IPS-15b (cell line): ENCODE data around the gene PARD3.

Experiments used
- H3K27me3 ChIP-seq: one replicate; pipeline ENCODE4 v1.6.1; 2013; ENCODE audit warnings: low read length; ENCODE audit not compliant: control insufficient read depth, insufficient read depth
- H3K36me3 ChIP-seq: one replicate; pipeline ENCODE4 v1.6.1; 2013; ENCODE audit warnings: low read length; ENCODE audit not compliant: control insufficient read depth, insufficient read depth
- H3K4me1 ChIP-seq: one replicate; pipeline ENCODE4 v1.6.1; 2013; ENCODE audit warnings: mild to moderate bottlenecking, low read length; ENCODE audit not compliant: control insufficient read depth, insufficient read depth
- H3K4me3 ChIP-seq: one replicate; pipeline ENCODE4 v1.5.1; 2013; ENCODE audit warnings: low read depth, low read length
- H3K9ac ChIP-seq: one replicate; pipeline ENCODE4 v1.6.1; 2013; ENCODE audit warnings: low read depth, mild to moderate bottlenecking, low read length
- H3K9me3 ChIP-seq: one replicate; pipeline ENCODE4 v1.6.1; 2013; ENCODE audit warnings: mild to moderate bottlenecking, low read length; ENCODE audit not compliant: control insufficient read depth, insufficient read depth

The PARD3 gene

GRCh38 chr10:34091635-34092195 lies 723.4 kb downstream of the PARD3 start:
- H3K9me3 ChIP-seq = no peaks in the 10 kb centered on the region
- H3K4me1 ChIP-seq = no peaks in the 10 kb centered on the region
- H3K36me3 ChIP-seq = no peaks in the 10 kb centered on the region
- no peak overlapping the region for H3K4me3 ChIP-seq
- H3K27me3 ChIP-seq = no peaks in the 10 kb centered on the region
- no peak overlapping the region for H3K9ac ChIP-seq

- Histone ChIP-seq H3K9me3 (no peaks in the 10 kb centered on the region), H3K4me3 (no peak overlapping the region), H3K27me3 (no peaks in the 10 kb centered on the region), H3K36me3 (no peaks in the 10 kb centered on the region), H3K9ac (no peak overlapping the region), H3K4me1 (no peaks in the 10 kb centered on the region)
These were observed 725.8 kb downstream of the PARD3 start for GRCh38 chr10:34089253-34089652.

- Histone ChIP-seq H3K9me3 (no peaks in the 10 kb centered on the region), H3K9ac (no peak overlapping the region), H3K4me1 (no peaks in the 10 kb centered on the region), H3K4me3 (no peak overlapping the region), H3K27me3 (no peaks in the 10 kb centered on the region), H3K36me3 (no peaks in the 10 kb centered on the region)
These were observed 726.8 kb downstream of the PARD3 start for GRCh38 chr10:34088208-34088794.

- Histone ChIP-seq H3K27me3 (no peaks in the 10 kb centered on the region), H3K4me3 (no peak overlapping the region), H3K9me3 (no peaks in the 10 kb centered on the region), H3K4me1 (no peaks in the 10 kb centered on the region), H3K9ac (no peak overlapping the region), H3K36me3 (no peaks in the 10 kb centered on the region)
These were observed 728.0 kb downstream of the PARD3 start for GRCh38 chr10:34087095-34087418.

GRCh38 chr10:34083567-34083966 lies 731.5 kb downstream of the PARD3 start:
- H3K4me3 ChIP-seq = no peak overlapping the region
- H3K4me1 ChIP-seq = no peaks in the 10 kb centered on the region
- no peaks in the 10 kb centered on the region for H3K27me3 ChIP-seq
- no peaks in the 10 kb centered on the region for H3K36me3 ChIP-seq
- H3K9ac ChIP-seq = no peak overlapping the region
- H3K9me3 ChIP-seq = no peaks in the 10 kb centered on the region

GRCh38 chr10:34081948-34082347 lies 733.1 kb downstream of the PARD3 start:
- Histone ChIP-seq H3K4me1 (no peaks in the 10 kb centered on the region), H3K9ac (no peak overlapping the region), H3K36me3 (no peaks in the 10 kb centered on the region), H3K9me3 (no peaks in the 10 kb centered on the region), H3K27me3 (no peaks in the 10 kb centered on the region), H3K4me3 (no peak overlapping the region)

GRCh38 chr10:34081347-34081743 lies 733.8 kb downstream of the PARD3 start:
- Histone ChIP-seq H3K9me3 (no peaks in the 10 kb centered on the region), H3K4me3 (no peak overlapping the region), H3K36me3 (no peaks in the 10 kb centered on the region), H3K9ac (no peak overlapping the region), H3K4me1 (no peaks in the 10 kb centered on the region), H3K27me3 (no peaks in the 10 kb centered on the region)

- Histone ChIP-seq H3K9ac (no peak overlapping the region), H3K36me3 (no peaks in the 10 kb centered on the region), H3K4me3 (no peak overlapping the region), H3K4me1 (no peaks in the 10 kb centered on the region), H3K27me3 (no peaks in the 10 kb centered on the region), H3K9me3 (no peaks in the 10 kb centered on the region)
These were observed 734.4 kb downstream of the PARD3 start for GRCh38 chr10:34080485-34081346.

- Histone ChIP-seq H3K36me3 (no peaks in the 10 kb centered on the region), H3K27me3 (no peaks in the 10 kb centered on the region), H3K9me3 (no peaks in the 10 kb centered on the region), H3K9ac (no peak overlapping the region), H3K4me3 (no peak overlapping the region), H3K4me1 (no peaks in the 10 kb centered on the region)
These were observed 735.2 kb downstream of the PARD3 start for GRCh38 chr10:34079702-34080484.

GRCh38 chr10:34078745-34079470 lies 736.2 kb downstream of the PARD3 start:
- Histone ChIP-seq H3K9ac (no peak overlapping the region), H3K27me3 (no peaks in the 10 kb centered on the region), H3K9me3 (no peaks in the 10 kb centered on the region), H3K36me3 (no peaks in the 10 kb centered on the region), H3K4me3 (no peak overlapping the region), H3K4me1 (no peaks in the 10 kb centered on the region)

- Histone ChIP-seq H3K4me3 (no peak overlapping the region), H3K9me3 (no peaks in the 10 kb centered on the region), H3K27me3 (no peaks in the 10 kb centered on the region), H3K4me1 (no peaks in the 10 kb centered on the region), H3K9ac (no peak overlapping the region), H3K36me3 (no peaks in the 10 kb centered on the region)
These were observed 736.9 kb downstream of the PARD3 start for GRCh38 chr10:34078017-34078744.
